ENCODE data around the gene PRKAR2B. TPM values are rescaled to one million over a fixed set of nuclear protein-coding genes. Genes with fewer than 3 reads are reported as not detected.
A peak's percentile ranks its signal among the peaks of the same experiment; 100 is the strongest.

PRKAR2B gene
- total RNA-seq, 4 donors from 2014 or later: 7.1 to 22.8 (median 12.9) TPM

DNA sequence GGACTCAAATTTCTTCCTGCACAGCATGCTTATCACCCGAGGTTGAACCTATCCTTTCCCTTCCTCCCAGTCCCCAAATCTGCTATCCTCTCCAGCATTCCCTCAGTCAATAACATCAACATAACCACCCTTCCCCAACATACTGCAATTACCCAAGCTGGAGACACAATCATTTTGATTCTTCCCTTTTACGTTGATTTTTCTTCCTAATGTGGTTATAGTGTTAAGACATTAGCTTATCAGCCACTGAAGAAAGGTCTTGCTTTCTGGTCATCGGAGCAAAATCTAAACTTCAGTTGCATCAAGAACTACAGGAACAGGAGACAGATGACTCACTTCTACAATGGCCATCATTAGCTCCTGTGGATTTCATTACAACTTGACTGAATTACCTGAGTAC, 120.8 kb downstream of the PRKAR2B start:
- no peaks in the 10 kb centered on the region for H3K36me3 ChIP-seq
- WGBS, 2 donors (ENCODE audit: low coverage in 1 of 2): 72 to 77% methylated on average over 3 of the region's 3 CpGs
- in situ Hi-C loops (cut with MboI; ENCODE audit: low pct_ligation_motif_present in 1 of 4, low pct_unique_long_range_greater_than_20kb in 1 of 4, low sequenced_read_pairs in 3 of 4): no loop called here
- no peaks in the 10 kb centered on the region for H3K9me3 ChIP-seq
- intact Hi-C loops (cut with DNase I; ENCODE audit: low total_unique reads): no loop called here
- peaks cover 0 to 10% (median 3%) of the 10 kb centered on the region in 4 donors for H3K4me1 ChIP-seq
- H3K27ac ChIP-seq: no peak overlapping the region
- no peak overlapping the region for H3K4me3 ChIP-seq
- no peak for TF ChIP-seq POLR2A (IDR thresholded peaks at IDR 0.05)
- TF ChIP-seq POLR2AphosphoS5 (IDR thresholded peaks at IDR 0.05): no peak
- no peak for TF ChIP-seq EP300 (IDR thresholded peaks at IDR 0.05; ENCODE audit: low read depth)
- TF ChIP-seq, protein P1, sequence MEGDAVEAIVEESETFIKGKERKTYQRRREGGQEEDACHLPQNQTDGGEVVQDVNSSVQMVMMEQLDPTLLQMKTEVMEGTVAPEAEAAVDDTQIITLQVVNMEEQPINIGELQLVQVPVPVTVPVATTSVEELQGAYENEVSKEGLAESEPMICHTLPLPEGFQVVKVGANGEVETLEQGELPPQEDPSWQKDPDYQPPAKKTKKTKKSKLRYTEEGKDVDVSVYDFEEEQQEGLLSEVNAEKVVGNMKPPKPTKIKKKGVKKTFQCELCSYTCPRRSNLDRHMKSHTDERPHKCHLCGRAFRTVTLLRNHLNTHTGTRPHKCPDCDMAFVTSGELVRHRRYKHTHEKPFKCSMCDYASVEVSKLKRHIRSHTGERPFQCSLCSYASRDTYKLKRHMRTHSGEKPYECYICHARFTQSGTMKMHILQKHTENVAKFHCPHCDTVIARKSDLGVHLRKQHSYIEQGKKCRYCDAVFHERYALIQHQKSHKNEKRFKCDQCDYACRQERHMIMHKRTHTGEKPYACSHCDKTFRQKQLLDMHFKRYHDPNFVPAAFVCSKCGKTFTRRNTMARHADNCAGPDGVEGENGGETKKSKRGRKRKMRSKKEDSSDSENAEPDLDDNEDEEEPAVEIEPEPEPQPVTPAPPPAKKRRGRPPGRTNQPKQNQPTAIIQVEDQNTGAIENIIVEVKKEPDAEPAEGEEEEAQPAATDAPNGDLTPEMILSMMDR (IDR thresholded peaks at IDR 0.05): no peak
- DNase-seq: no peak
- no peaks in the 10 kb centered on the region for H3K27me3 ChIP-seq

- WGBS, 2 donors (ENCODE audit: low coverage in 1 of 2): 24 to 41% methylated on average over 5 of the region's 5 CpGs
- TF ChIP-seq POLR2AphosphoS5 (IDR thresholded peaks at IDR 0.05) (no peak), POLR2A (IDR thresholded peaks at IDR 0.05) (no peak), EP300 (IDR thresholded peaks at IDR 0.05; ENCODE audit: low read depth) (no peak)
- TF ChIP-seq, protein P1 (IDR thresholded peaks at IDR 0.05): no peak
- intact Hi-C loops (cut with DNase I; ENCODE audit: low total_unique reads): no loop called here
- H3K9me3 ChIP-seq: no peaks in the 10 kb centered on the region
- peak overlapping the region in 3 of 4 donors; percentile 39 to 92 (median 51) for H3K4me3 ChIP-seq
- no peaks in the 10 kb centered on the region for H3K27me3 ChIP-seq
- in situ Hi-C loops (cut with MboI; ENCODE audit: low pct_ligation_motif_present in 1 of 4, low pct_unique_long_range_greater_than_20kb in 1 of 4, low sequenced_read_pairs in 3 of 4): no loop called here
- H3K4me1 ChIP-seq: peaks cover 0 to 24% (median 7%) of the 10 kb centered on the region in 4 donors
- peak overlapping the region; percentile 91 to 98 (median 98) for H3K27ac ChIP-seq
- H3K36me3 ChIP-seq: no peaks in the 10 kb centered on the region
- no peak for DNase-seq
These were observed 122.4 kb downstream of the PRKAR2B start for GRCh38 chr7:107166736-107167426.

DNA sequence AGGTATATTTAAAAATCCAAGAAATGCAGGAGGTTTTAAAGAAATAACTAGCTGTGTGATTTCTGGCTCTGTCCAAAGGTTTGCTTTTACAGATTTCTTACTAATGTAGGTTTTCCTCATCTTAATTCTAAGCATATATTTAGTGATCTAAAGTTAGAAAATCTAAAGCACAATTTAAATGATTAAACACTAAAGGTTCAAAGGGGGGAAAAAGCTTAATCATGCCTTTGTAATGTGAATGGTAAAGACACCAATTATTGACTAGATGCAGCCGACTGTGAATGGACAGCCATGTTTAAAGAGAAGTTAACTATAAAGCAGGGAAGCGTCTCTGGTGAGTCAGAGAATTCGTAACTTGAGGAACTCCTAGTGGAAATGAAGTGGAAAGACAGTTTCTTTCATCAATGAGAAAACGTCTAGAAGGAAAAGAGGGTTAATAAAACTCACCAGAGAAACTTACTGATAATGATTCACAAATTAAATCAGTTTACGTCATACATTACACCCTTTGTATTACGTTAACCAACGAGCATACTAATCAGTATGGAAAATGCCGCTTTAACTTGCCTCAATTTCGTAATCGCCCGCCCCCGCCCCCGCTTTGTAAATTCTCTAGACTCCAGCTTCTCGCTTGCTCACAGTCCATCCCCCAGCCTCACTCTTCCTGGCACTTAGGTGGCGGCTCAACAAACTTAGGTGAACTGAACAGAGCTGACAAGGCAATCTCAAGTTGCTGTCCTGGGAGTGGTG, 123.2 kb downstream of the PRKAR2B start:
- H3K27ac ChIP-seq: peak overlapping the region; percentile 91 to 98 (median 98)
- in situ Hi-C loops (cut with MboI; ENCODE audit: low pct_ligation_motif_present in 1 of 4, low pct_unique_long_range_greater_than_20kb in 1 of 4, low sequenced_read_pairs in 3 of 4): no loop called here
- peaks cover 0 to 31% (median 9%) of the 10 kb centered on the region in 4 donors for H3K4me1 ChIP-seq
- WGBS, 2 donors (ENCODE audit: low coverage in 1 of 2): 1% methylated on average over 15 of the region's 15 CpGs
- DNase-seq: no peak
- peak overlapping the region; percentile 36 to 92 (median 45) for H3K4me3 ChIP-seq
- intact Hi-C loops (cut with DNase I; ENCODE audit: low total_unique reads): no loop called here
- H3K9me3 ChIP-seq: no peaks in the 10 kb centered on the region
- H3K27me3 ChIP-seq: no peaks in the 10 kb centered on the region
- no peaks in the 10 kb centered on the region for H3K36me3 ChIP-seq
- TF ChIP-seq EP300 (IDR thresholded peaks at IDR 0.05; ENCODE audit: low read depth): no peak
- TF ChIP-seq, protein P1 (IDR thresholded peaks at IDR 0.05): peak; percentile 49 to 80 (median 56)
- no peak for TF ChIP-seq POLR2AphosphoS5 (IDR thresholded peaks at IDR 0.05)

Data from transverse colon (tissue), 4 donors.